Measurements from ENCODE around the gene CFAP65. TPM values are rescaled to one million over a fixed set of nuclear protein-coding genes. Genes with fewer than 3 reads are reported as not detected.

CFAP65 gene
- total RNA-seq, 1 donor from 2014 or later: 0.80 TPM

GRCh38 chr2:218961229-218961628 lies 80.1 kb downstream of the CFAP65 start:
- Histone ChIP-seq H3K9me3 (ENCODE audit: low read depth) (no peaks in the 10 kb centered on the region), H3K9ac (no peak overlapping the region), H3F3A (ENCODE audit: low read depth) (peaks cover 15% of the 10 kb centered on the region), H3K4me1 (peaks cover 27% of the 10 kb centered on the region), H3K36me3 (no peaks in the 10 kb centered on the region), H2AFZ (replicated peaks) (no peak overlapping the region), H3K27ac (no peak overlapping the region), H3K4me3 (peak overlapping the region; percentile 27), H3K27me3 (peaks cover 68% of the 10 kb centered on the region), H3K4me2 (peak overlapping the region; percentile 64), H3K79me2 (ENCODE audit: low read depth) (no peaks in the 10 kb centered on the region), H4K20me1 (ENCODE audit: low read depth) (peaks cover 26% of the 10 kb centered on the region)
- no peaks in the 10 kb centered on the region for H3K9me3 Mint-ChIP-seq
- peaks cover 2% of the 10 kb centered on the region for H3K36me3 Mint-ChIP-seq
- H3K27me3 Mint-ChIP-seq (ENCODE audit: insufficient read depth, low read depth): peaks cover 51% of the 10 kb centered on the region
- peaks cover 44% of the 10 kb centered on the region for H3K4me1 Mint-ChIP-seq
- no peak overlapping the region for H3K27ac Mint-ChIP-seq
- DNase-seq (ENCODE audit: low spot score): no peak
- TF ChIP-seq EZH2 (IDR thresholded peaks at IDR 0.05) (no peak), CTCF (IDR thresholded peaks at IDR 0.05) (no peak), EZH2phosphoT487 (IDR thresholded peaks at IDR 0.05) (no peak)
- peak overlapping the region; percentile 75 for H3K4me3 Mint-ChIP-seq

- H3K36me3 Mint-ChIP-seq: peaks cover 2% of the 10 kb centered on the region
- H3K9me3 Mint-ChIP-seq: no peaks in the 10 kb centered on the region
- no peak overlapping the region for H3K27ac Mint-ChIP-seq
Observed at GRCh38 chr2:218960309-218961165, 80.8 kb downstream of the CFAP65 start.

GRCh38 chr2:218959761-218960308 lies 81.5 kb downstream of the CFAP65 start:
- Histone ChIP-seq H3K27me3 (peaks cover 82% of the 10 kb centered on the region), H4K20me1 (ENCODE audit: low read depth) (peaks cover 26% of the 10 kb centered on the region), H3K4me1 (peaks cover 27% of the 10 kb centered on the region), H3F3A (ENCODE audit: low read depth) (peaks cover 15% of the 10 kb centered on the region), H3K27ac (no peak overlapping the region), H3K4me3 (peak overlapping the region; percentile 64), H3K4me2 (peak overlapping the region; percentile 92), H3K9ac (no peak overlapping the region), H3K79me2 (ENCODE audit: low read depth) (no peaks in the 10 kb centered on the region), H3K9me3 (ENCODE audit: low read depth) (no peaks in the 10 kb centered on the region), H2AFZ (replicated peaks) (peak overlapping the region; percentile 75), H3K36me3 (no peaks in the 10 kb centered on the region)
- TF ChIP-seq EZH2 (IDR thresholded peaks at IDR 0.05) (peak; percentile 94), EZH2phosphoT487 (IDR thresholded peaks at IDR 0.05) (peak; percentile 89), CTCF (IDR thresholded peaks at IDR 0.05) (no peak)
- Mint-ChIP-seq H3K27me3 (ENCODE audit: insufficient read depth, low read depth) (peaks cover 53% of the 10 kb centered on the region), H3K27ac (no peak overlapping the region), H3K36me3 (peaks cover 2% of the 10 kb centered on the region), H3K4me3 (no peak overlapping the region), H3K9me3 (no peaks in the 10 kb centered on the region), H3K4me1 (peaks cover 44% of the 10 kb centered on the region)
- DNase-seq (ENCODE audit: low spot score): no peak

More at GRCh38 chr2:218960309-218961165, 80.8 kb downstream of the CFAP65 start:
- peaks cover 26% of the 10 kb centered on the region for H4K20me1 ChIP-seq (ENCODE audit: low read depth)
- peak overlapping the region; percentile 92 for H3K4me2 ChIP-seq
- peak overlapping the region; percentile 64 for H3K4me3 ChIP-seq
- Mint-ChIP-seq H3K27me3 (ENCODE audit: insufficient read depth, low read depth) (peaks cover 53% of the 10 kb centered on the region), H3K4me1 (peaks cover 47% of the 10 kb centered on the region), H3K4me3 (peak overlapping the region; percentile 81)
- no peak overlapping the region for H3K9ac ChIP-seq
- no peak overlapping the region for H2AFZ ChIP-seq (replicated peaks)
- H3K4me1 ChIP-seq: peaks cover 27% of the 10 kb centered on the region
- no peaks in the 10 kb centered on the region for H3K9me3 ChIP-seq (ENCODE audit: low read depth)
- H3K27me3 ChIP-seq: peaks cover 75% of the 10 kb centered on the region
- DNase-seq (ENCODE audit: low spot score): peak; percentile 56
- H3K27ac ChIP-seq: no peak overlapping the region
- TF ChIP-seq EZH2 (IDR thresholded peaks at IDR 0.05): peak; percentile 96
- no peak for TF ChIP-seq CTCF (IDR thresholded peaks at IDR 0.05)
- peak; percentile 96 for TF ChIP-seq EZH2phosphoT487 (IDR thresholded peaks at IDR 0.05)
- peaks cover 15% of the 10 kb centered on the region for H3F3A ChIP-seq (ENCODE audit: low read depth)
- no peaks in the 10 kb centered on the region for H3K79me2 ChIP-seq (ENCODE audit: low read depth)
- H3K36me3 ChIP-seq: no peaks in the 10 kb centered on the region

Data from neural progenitor cell (in vitro differentiated cells).